KMS-11 (cell line): ENCODE results near the gene PDS5B.
A peak's percentile ranks its signal among the peaks of the same experiment; 100 is the strongest.

Experiments
- H2AFZ ChIP-seq: fragments of 200-600 bp; sonication (generic); 2 replicates; pipeline ENCODE4 v1.6.1; 2016; ENCODE audit warnings: antibody characterized with exemption, mixed run types, low read depth
- H3K27ac ChIP-seq: fragments of 200-600 bp; sonication (generic); 2 replicates; pipeline ENCODE4 v1.6.1; 2016; ENCODE audit warnings: mild to moderate bottlenecking, mixed run types
- H3K27me3 ChIP-seq: fragments of 200-600 bp; sonication (generic); 2 replicates; pipeline ENCODE4 v1.6.1; 2017; ENCODE audit warnings: mild to moderate bottlenecking, low read depth, mixed run types, moderate library complexity; ENCODE audit not compliant: insufficient read depth
- H3K36me3 ChIP-seq: fragments of 200-600 bp; sonication (generic); 2 replicates; pipeline ENCODE4 v1.6.1; 2017; ENCODE audit warnings: mild to moderate bottlenecking, mixed run types; ENCODE audit not compliant: insufficient read depth
- H3K4me1 ChIP-seq: fragments of 200-600 bp; sonication (generic); 2 replicates; pipeline ENCODE4 v1.6.1; 2016; ENCODE audit warnings: mild to moderate bottlenecking, low read depth, mixed run types; ENCODE audit not compliant: poor library complexity, severe bottlenecking
- H3K4me2 ChIP-seq: fragments of 200-600 bp; sonication (generic); 2 replicates; pipeline ENCODE4 v1.7.0; 2016; ENCODE audit warnings: mild to moderate bottlenecking, mixed run types
- H3K4me3 ChIP-seq: fragments of 200-600 bp; sonication (generic); IDR thresholded peaks from 2 replicates; pipeline ENCODE4 v1.6.1; 2017; ENCODE audit warnings: low read depth, low read length, mixed read lengths; ENCODE audit not compliant: insufficient read depth
- H3K79me2 ChIP-seq: fragments of 200-600 bp; sonication (generic); 2 replicates; pipeline ENCODE4 v1.6.1; 2016; ENCODE audit warnings: low read depth, mixed run types; ENCODE audit not compliant: insufficient read depth
- H3K9ac ChIP-seq: fragments of 200-600 bp; sonication (generic); 2 replicates; pipeline ENCODE4 v1.6.1; 2016; ENCODE audit warnings: mild to moderate bottlenecking, mixed run types
- H4K20me1 ChIP-seq: fragments of 200-600 bp; sonication (generic); 2 replicates; pipeline ENCODE4 v1.6.1; 2016; ENCODE audit warnings: mild to moderate bottlenecking, mixed run types; ENCODE audit not compliant: insufficient read depth
- TF ChIP-seq, protein P1 (sequence below): fragments of 200-600 bp; sonication (generic); conservative IDR thresholded peaks from 2 replicates; pipeline ENCODE4 v1.6.1; 2017; ENCODE audit warnings: low read depth, mild to moderate bottlenecking, antibody characterized with exemption, low read length, moderate library complexity, mixed read lengths

Gene PDS5B

DNA sequence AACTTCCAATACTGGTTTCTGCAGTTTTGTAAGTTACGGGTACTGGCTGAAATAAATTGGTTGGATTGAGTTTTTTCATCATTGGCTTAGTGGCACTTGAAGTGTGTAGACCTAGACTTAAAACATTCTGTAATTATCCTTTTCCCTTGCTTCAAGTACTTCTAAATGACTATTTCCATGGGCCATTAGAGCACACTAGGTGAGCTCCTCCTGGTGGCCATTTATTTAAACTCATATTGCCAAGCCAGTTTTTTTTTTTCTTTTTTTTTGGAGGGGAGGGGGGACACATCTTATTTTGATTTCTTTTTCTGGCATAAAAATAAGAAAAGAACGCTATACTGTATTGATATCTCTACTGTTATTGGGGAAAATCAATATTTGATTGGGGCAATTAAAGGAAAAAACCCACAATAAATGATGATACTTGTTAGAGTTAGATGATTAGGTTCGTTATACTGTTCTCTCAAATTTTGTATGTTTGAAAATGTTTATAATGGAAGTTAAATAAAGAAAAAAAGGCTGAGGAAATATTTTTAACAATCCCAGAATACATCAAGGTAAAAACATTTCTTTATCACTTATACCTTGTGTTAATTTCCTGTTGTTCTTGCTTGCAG is 82.9 kb downstream of the PDS5B start:
- no peak overlapping the region for H3K4me2 ChIP-seq
- no peaks in the 10 kb centered on the region for H4K20me1 ChIP-seq
- no peak overlapping the region for H3K4me3 ChIP-seq
- H3K4me1 ChIP-seq, result no peaks in the 10 kb centered on the region
- H3K79me2 ChIP-seq, result no peaks in the 10 kb centered on the region
- H2AFZ ChIP-seq, result no peak overlapping the region
- H3K36me3 ChIP-seq, result no peaks in the 10 kb centered on the region
- H3K27me3 ChIP-seq, result no peaks in the 10 kb centered on the region
- H3K9ac ChIP-seq, result no peak overlapping the region
- H3K27ac ChIP-seq, result no peak overlapping the region
- TF ChIP-seq, protein P1, sequence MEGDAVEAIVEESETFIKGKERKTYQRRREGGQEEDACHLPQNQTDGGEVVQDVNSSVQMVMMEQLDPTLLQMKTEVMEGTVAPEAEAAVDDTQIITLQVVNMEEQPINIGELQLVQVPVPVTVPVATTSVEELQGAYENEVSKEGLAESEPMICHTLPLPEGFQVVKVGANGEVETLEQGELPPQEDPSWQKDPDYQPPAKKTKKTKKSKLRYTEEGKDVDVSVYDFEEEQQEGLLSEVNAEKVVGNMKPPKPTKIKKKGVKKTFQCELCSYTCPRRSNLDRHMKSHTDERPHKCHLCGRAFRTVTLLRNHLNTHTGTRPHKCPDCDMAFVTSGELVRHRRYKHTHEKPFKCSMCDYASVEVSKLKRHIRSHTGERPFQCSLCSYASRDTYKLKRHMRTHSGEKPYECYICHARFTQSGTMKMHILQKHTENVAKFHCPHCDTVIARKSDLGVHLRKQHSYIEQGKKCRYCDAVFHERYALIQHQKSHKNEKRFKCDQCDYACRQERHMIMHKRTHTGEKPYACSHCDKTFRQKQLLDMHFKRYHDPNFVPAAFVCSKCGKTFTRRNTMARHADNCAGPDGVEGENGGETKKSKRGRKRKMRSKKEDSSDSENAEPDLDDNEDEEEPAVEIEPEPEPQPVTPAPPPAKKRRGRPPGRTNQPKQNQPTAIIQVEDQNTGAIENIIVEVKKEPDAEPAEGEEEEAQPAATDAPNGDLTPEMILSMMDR, result peak; percentile 49; the same call in 1 of the 2 replicates

DNA sequence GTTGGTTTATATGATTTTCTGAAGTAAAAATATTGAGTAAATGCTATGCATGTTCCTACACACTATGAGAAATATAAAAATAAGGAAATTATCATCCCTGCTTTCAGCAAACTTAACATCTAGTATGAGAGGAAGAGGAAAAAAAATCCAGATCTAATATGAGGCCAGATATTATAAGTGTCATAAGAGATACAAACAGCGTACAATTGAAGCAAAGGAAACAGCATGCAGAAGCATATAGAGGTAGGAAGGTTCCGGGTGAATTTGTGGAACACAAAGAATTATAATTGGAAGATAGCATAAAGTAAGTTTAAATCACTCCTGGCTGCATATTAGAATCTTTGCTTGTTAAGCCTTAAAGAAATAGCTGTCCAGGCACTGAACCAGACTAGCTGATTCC is 88.3 kb downstream of the PDS5B start:
- no peaks in the 10 kb centered on the region for H3K27me3 ChIP-seq
- H2AFZ ChIP-seq, result no peak overlapping the region
- no peak overlapping the region for H3K4me3 ChIP-seq
- no peaks in the 10 kb centered on the region for H4K20me1 ChIP-seq
- no peaks in the 10 kb centered on the region for H3K79me2 ChIP-seq
- no peaks in the 10 kb centered on the region for H3K4me1 ChIP-seq
- no peak overlapping the region for H3K4me2 ChIP-seq
- H3K36me3 ChIP-seq, result no peaks in the 10 kb centered on the region
- H3K9ac ChIP-seq, result no peak overlapping the region
- H3K27ac ChIP-seq, result no peak overlapping the region
- TF ChIP-seq, protein P1, result no peak

DNA sequence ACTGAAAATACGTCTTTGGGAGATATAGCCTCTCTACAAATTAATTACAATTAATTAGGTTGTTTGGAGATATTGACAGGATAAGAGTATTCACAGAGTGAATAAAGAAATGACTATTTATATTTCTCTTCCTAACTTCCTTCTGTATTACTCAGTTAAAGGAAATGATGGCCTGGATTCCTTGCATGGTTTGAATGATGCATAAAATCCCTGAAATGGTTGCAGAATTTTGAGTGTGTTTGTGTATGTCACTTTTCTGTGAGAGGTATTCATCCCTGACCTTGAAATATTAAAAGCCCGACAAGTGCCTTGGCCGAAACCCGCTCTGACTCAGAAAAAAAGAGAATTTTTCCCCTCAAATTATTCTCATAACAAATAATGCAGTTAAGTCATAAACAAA is 90.0 kb downstream of the PDS5B start:
- no peak overlapping the region for H3K4me2 ChIP-seq
- no peak overlapping the region for H2AFZ ChIP-seq
- no peaks in the 10 kb centered on the region for H3K27me3 ChIP-seq
- H3K4me3 ChIP-seq, result no peak overlapping the region
- TF ChIP-seq, protein P1, result no peak
- 0 out of 2 replicates have a peak, but pooled peaks cover 3% of the 10 kb centered on the region for H4K20me1 ChIP-seq
- H3K36me3 ChIP-seq, result no peaks in the 10 kb centered on the region
- H3K79me2 ChIP-seq, result peaks cover 5% of the 10 kb centered on the region; the same call in 1 of the 2 replicates
- no peak overlapping the region for H3K9ac ChIP-seq
- H3K4me1 ChIP-seq, result no peaks in the 10 kb centered on the region
- no peak overlapping the region for H3K27ac ChIP-seq

DNA sequence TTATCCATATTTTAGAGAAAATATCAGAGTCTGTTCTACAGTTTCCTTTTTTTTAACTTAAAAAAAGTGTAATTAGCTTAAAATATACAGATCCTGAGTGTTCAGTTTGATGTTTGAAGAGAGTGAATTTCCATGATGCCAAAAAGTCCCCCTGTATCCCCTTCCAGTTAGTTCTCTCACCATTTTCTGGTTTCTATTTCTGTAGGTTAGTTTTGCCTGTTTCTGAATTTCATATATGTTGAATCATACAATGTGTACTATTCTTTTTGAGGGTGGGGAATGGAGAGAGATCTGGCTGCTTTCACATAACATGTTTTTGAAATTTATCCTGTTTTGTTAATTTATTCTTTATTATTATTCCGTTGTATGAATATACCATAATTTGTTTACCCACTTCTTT is 95.9 kb downstream of the PDS5B start:
- Histone ChIP-seq H3K9ac (no peak overlapping the region), H4K20me1 (0 out of 2 replicates have a peak, but pooled peaks cover 3% of the 10 kb centered on the region), H3K36me3 (no peaks in the 10 kb centered on the region), H3K4me2 (no peak overlapping the region), H2AFZ (no peak overlapping the region), H3K79me2 (peaks cover 32% of the 10 kb centered on the region; the same call in 1 of the 2 replicates), H3K4me1 (peaks cover 10% of the 10 kb centered on the region), H3K4me3 (no peak overlapping the region), H3K27ac (no peak overlapping the region), H3K27me3 (no peaks in the 10 kb centered on the region)
- TF ChIP-seq, protein P1, result no peak
